Measurements from ENCODE around the gene MYO1D.

MYO1D gene

GRCh38 chr17:32470405-32471167 is 406.3 kb downstream of the MYO1D start:
- in situ Hi-C loops (cut with HindIII; ENCODE audit: low pct_ligation_motif_present, low sequenced_read_pairs): no loop called here
- H3K4me3 ChIP-seq (ENCODE audit: low read depth, low read length): no peak overlapping the region
- H3K36me3 ChIP-seq (replicated peaks): peaks cover 79% of the 10 kb centered on the region
- no peak for DNase-seq
- no peaks in the 10 kb centered on the region for H3K27me3 ChIP-seq (replicated peaks)
- no peak overlapping the region for H3K27ac ChIP-seq
- TF ChIP-seq, protein P1, sequence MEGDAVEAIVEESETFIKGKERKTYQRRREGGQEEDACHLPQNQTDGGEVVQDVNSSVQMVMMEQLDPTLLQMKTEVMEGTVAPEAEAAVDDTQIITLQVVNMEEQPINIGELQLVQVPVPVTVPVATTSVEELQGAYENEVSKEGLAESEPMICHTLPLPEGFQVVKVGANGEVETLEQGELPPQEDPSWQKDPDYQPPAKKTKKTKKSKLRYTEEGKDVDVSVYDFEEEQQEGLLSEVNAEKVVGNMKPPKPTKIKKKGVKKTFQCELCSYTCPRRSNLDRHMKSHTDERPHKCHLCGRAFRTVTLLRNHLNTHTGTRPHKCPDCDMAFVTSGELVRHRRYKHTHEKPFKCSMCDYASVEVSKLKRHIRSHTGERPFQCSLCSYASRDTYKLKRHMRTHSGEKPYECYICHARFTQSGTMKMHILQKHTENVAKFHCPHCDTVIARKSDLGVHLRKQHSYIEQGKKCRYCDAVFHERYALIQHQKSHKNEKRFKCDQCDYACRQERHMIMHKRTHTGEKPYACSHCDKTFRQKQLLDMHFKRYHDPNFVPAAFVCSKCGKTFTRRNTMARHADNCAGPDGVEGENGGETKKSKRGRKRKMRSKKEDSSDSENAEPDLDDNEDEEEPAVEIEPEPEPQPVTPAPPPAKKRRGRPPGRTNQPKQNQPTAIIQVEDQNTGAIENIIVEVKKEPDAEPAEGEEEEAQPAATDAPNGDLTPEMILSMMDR (IDR thresholded peaks at IDR 0.05; ENCODE audit: low read depth, low read length, missing control alignments): no peak

GRCh38 chr17:32467949-32468348 is 409.0 kb downstream of the MYO1D start:
- in situ Hi-C loops (cut with HindIII; ENCODE audit: low pct_ligation_motif_present, low sequenced_read_pairs): no loop called here
- TF ChIP-seq, protein P1 (IDR thresholded peaks at IDR 0.05; ENCODE audit: low read depth, low read length, missing control alignments): no peak
- no peak for DNase-seq
- Histone ChIP-seq H3K27ac (no peak overlapping the region), H3K4me3 (ENCODE audit: low read depth, low read length) (no peak overlapping the region), H3K27me3 (replicated peaks) (no peaks in the 10 kb centered on the region), H3K36me3 (replicated peaks) (peaks cover 82% of the 10 kb centered on the region)

DNA sequence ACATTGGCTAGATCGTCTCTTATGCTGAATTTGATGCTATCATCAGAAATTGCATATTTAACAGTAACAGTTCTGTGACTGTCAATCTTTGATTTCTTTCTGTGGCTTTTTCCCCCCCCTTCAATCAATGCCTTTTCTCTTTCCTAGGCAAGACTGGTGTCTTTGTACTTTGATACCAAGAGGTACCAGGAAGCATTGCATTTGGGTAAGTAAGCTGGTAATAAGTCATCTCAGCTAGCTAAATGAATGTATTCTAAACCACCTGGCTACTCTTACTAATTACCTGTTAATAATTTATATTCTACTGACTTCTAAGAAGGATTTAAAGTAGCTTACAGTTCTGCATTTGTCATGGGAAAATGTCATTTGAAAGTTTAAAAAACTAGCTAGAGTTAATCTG is 412.6 kb downstream of the MYO1D start:
- DNase-seq: no peak
- in situ Hi-C loops (cut with HindIII; ENCODE audit: low pct_ligation_motif_present, low sequenced_read_pairs): no loop called here
- Histone ChIP-seq H3K4me3 (ENCODE audit: low read depth, low read length) (no peak overlapping the region), H3K27ac (no peak overlapping the region), H3K36me3 (replicated peaks) (peaks cover 73% of the 10 kb centered on the region), H3K27me3 (replicated peaks) (no peaks in the 10 kb centered on the region)
- TF ChIP-seq, protein P1 (IDR thresholded peaks at IDR 0.05; ENCODE audit: low read depth, low read length, missing control alignments): no peak

- in situ Hi-C loops (cut with HindIII; ENCODE audit: low pct_ligation_motif_present, low sequenced_read_pairs): no loop called here
- DNase-seq: no peak
- TF ChIP-seq, protein P1 (IDR thresholded peaks at IDR 0.05; ENCODE audit: low read depth, low read length, missing control alignments): no peak
- no peaks in the 10 kb centered on the region for H3K27me3 ChIP-seq (replicated peaks)
- H3K27ac ChIP-seq: no peak overlapping the region
- H3K36me3 ChIP-seq (replicated peaks): peaks cover 72% of the 10 kb centered on the region
- H3K4me3 ChIP-seq (ENCODE audit: low read depth, low read length): no peak overlapping the region
These were observed 413.6 kb downstream of the MYO1D start for GRCh38 chr17:32463304-32463703.

- in situ Hi-C loops (cut with HindIII; ENCODE audit: low pct_ligation_motif_present, low sequenced_read_pairs): no loop called here
- Histone ChIP-seq H3K36me3 (replicated peaks) (peaks cover 73% of the 10 kb centered on the region), H3K27ac (no peak overlapping the region), H3K27me3 (replicated peaks) (no peaks in the 10 kb centered on the region), H3K4me3 (ENCODE audit: low read depth, low read length) (no peak overlapping the region)
- TF ChIP-seq, protein P1 (IDR thresholded peaks at IDR 0.05; ENCODE audit: low read depth, low read length, missing control alignments): peak; percentile 76
- DNase-seq: peak; percentile 62
These were observed 414.9 kb downstream of the MYO1D start for GRCh38 chr17:32461853-32462617.

Measured in brain microvascular endothelial cell (primary cell).